Tibial nerve (tissue), 4 donors: ENCODE measurements around the gene YIPF2. TPM values are rescaled to one million over a fixed set of nuclear protein-coding genes. Genes with fewer than 3 reads are reported as not detected.

Experiments
- DNase-seq, 2 donors: peaks; one replicate each; pipeline ENCODE4 v3.0.0-alpha.2; 2019; ENCODE audit warnings: low spot score in 2 of 2
- H3K27ac ChIP-seq, 4 donors: fragments of 200-600 bp; sonication (generic) in 3 of 4; one replicate each; pipeline ENCODE4 v1.5.1; 2017 to 2019; ENCODE audit warnings: mild to moderate bottlenecking in 1 of 4
- H3K27me3 ChIP-seq, 2 donors: fragments of 200-600 bp; sonication (generic) in 1 of 2; one replicate each; pipeline versions ENCODE4 v1.5.1 to v1.6.0; 2017 to 2019
- H3K36me3 ChIP-seq, 3 donors: fragments of 200-600 bp; sonication (generic); one replicate each; pipeline ENCODE4 v1.5.1; 2018 to 2019
- H3K4me1 ChIP-seq, 4 donors: fragments of 200-600 bp; sonication (generic) in 3 of 4; one replicate each; pipeline ENCODE4 v1.5.1; 2017 to 2019
- H3K4me3 ChIP-seq, 4 donors: fragments of 200-600 bp; sonication (generic) in 3 of 4; one replicate each; pipeline ENCODE4 v1.5.1; 2017 to 2019; ENCODE audit warnings: mild to moderate bottlenecking in 1 of 4, moderate library complexity in 1 of 4
- H3K9me3 ChIP-seq, 4 donors: fragments of 200-600 bp; sonication (generic) in 3 of 4; one replicate each; pipeline ENCODE4 v1.5.1; 2017 to 2019
- CTCF ChIP-seq, 5 experiments: fragments of 200-600 bp in 3 of 5; fragments of 450-650 bp in 2 of 5; sonication (generic) in 3 of 5; IDR thresholded peaks; one replicate each; pipeline ENCODE4 v1.5.1; 2016 to 2019; ENCODE audit warnings: antibody characterized with exemption in 5 of 5, mild to moderate bottlenecking in 3 of 5, moderate library complexity in 2 of 5
- EP300 ChIP-seq, 2 donors: sonication (generic); formaldehyde crosslinking; IDR thresholded peaks; one replicate each; pipeline ENCODE4 v1.6.1; 2017; ENCODE audit warnings: antibody characterized with exemption in 2 of 2, mild to moderate bottlenecking in 1 of 2
- POLR2A ChIP-seq, 2 donors: fragments of 450-650 bp; IDR thresholded peaks; one replicate each; pipeline ENCODE4 v1.6.1; 2017; ENCODE audit warnings: antibody characterized with exemption in 2 of 2, mild to moderate bottlenecking in 2 of 2, moderate library complexity in 2 of 2
- WGBS, 2 donors: methylation state at CpG; one replicate each; pipeline ENCODE4 v1.1.5; 2018; 5-methylcytosine and 5-hydroxymethylcytosine counted together
- total RNA-seq, 4 donors: library from RNA; depleted of rRNA; stranded (reverse); fragments of >200 nt; gene quantifications; one replicate each; pipeline ENCODE4 v1.1.0, GENCODE V29; 2016

Gene YIPF2
- total RNA-seq, 4 donors from 2014 or later: 50.0 to 69.3 (median 56.4) TPM

DNA sequence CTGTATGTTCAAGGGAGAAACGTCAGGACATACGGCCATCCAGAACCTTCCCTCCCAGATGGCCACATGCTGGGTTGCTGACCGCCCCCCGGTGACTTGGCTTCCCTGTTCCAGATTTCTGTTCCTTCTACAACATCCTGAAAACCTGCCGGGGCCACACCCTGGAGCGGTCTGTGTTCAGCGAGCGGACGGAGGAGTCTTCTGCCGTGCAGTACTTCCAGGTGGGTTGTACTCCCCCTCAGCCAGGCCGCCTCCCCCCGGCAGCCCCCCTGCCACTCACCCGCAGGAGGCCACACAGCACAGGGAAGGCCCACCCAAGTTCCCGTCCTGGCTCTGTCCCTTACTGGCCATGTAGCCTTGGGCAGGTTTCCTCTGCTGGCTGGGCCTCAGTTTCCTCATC lies 20.5 kb downstream of the YIPF2 start:
- peaks cover 0 to 66% (median 28%) of the 10 kb centered on the region in 3 donors for H3K36me3 ChIP-seq

GRCh38 chr19:10899151-10899653 lies 29.2 kb downstream of the YIPF2 start:
- H3K4me1 ChIP-seq: peaks cover 0 to 45% (median 11%) of the 10 kb centered on the region in 4 donors
- 69 to 89% methylated on average over 7 to 10 of the region's 10 CpGs for WGBS, 2 donors
- H3K4me3 ChIP-seq: no peak overlapping the region
- H3K27ac ChIP-seq: peak overlapping the region in 1 of 4 donors; percentile 21
- H3K36me3 ChIP-seq: peaks cover 0 to under 1% (median 0%) of the 10 kb centered on the region in 3 donors
- no peak for DNase-seq
- no peaks in the 10 kb centered on the region for H3K27me3 ChIP-seq
- H3K9me3 ChIP-seq: no peaks in the 10 kb centered on the region
- TF ChIP-seq EP300 (IDR thresholded peaks at IDR 0.05) (no peak), CTCF (IDR thresholded peaks at IDR 0.05) (no peak), POLR2A (IDR thresholded peaks at IDR 0.05) (no peak)

More for the DNA sequence above, 20.5 kb downstream of the YIPF2 start:
- TF ChIP-seq CTCF (IDR thresholded peaks at IDR 0.05): no peak
- TF ChIP-seq POLR2A (IDR thresholded peaks at IDR 0.05): no peak
- no peak for TF ChIP-seq EP300 (IDR thresholded peaks at IDR 0.05)
- H3K9me3 ChIP-seq: no peaks in the 10 kb centered on the region
- no peaks in the 10 kb centered on the region for H3K27me3 ChIP-seq
- no peak for DNase-seq
- H3K4me1 ChIP-seq: no peaks in the 10 kb centered on the region
- no peak overlapping the region for H3K4me3 ChIP-seq
- no peak overlapping the region for H3K27ac ChIP-seq
- WGBS, 2 donors: 82 to 93% methylated on average over 13 to 14 of the region's 14 CpGs

DNA sequence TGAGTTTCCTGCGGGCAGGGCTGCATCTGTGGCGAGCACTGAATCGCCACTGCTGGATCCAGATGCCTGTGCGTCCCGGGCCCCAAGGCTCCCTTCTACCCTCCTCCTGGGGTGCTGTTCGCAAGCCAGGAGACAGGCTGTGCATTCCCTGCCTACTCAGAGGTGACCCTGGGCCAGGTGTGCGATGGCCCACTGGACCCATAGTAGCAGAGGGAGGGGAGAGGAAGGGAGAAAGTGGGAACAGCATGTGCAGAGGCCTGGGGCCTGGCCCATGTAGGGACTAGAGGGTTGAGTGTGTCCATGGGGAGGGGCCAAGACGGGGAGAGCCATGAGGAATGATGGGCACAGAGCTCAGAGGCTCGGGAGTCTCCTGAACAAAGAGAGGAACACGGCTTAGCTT lies 29.8 kb downstream of the YIPF2 start:
- no peaks in the 10 kb centered on the region for H3K27me3 ChIP-seq
- H3K9me3 ChIP-seq: no peaks in the 10 kb centered on the region
- H3K4me3 ChIP-seq: no peak overlapping the region
- no peak overlapping the region for H3K27ac ChIP-seq
- WGBS, 2 donors: 68 to 76% methylated on average over 10 of the region's 10 CpGs
- no peaks in the 10 kb centered on the region for H3K36me3 ChIP-seq
- DNase-seq: no peak
- H3K4me1 ChIP-seq: peaks cover 0 to 51% (median 11%) of the 10 kb centered on the region in 4 donors
- no peak for TF ChIP-seq EP300 (IDR thresholded peaks at IDR 0.05)
- TF ChIP-seq POLR2A (IDR thresholded peaks at IDR 0.05): no peak
- TF ChIP-seq CTCF (IDR thresholded peaks at IDR 0.05): no peak

DNA sequence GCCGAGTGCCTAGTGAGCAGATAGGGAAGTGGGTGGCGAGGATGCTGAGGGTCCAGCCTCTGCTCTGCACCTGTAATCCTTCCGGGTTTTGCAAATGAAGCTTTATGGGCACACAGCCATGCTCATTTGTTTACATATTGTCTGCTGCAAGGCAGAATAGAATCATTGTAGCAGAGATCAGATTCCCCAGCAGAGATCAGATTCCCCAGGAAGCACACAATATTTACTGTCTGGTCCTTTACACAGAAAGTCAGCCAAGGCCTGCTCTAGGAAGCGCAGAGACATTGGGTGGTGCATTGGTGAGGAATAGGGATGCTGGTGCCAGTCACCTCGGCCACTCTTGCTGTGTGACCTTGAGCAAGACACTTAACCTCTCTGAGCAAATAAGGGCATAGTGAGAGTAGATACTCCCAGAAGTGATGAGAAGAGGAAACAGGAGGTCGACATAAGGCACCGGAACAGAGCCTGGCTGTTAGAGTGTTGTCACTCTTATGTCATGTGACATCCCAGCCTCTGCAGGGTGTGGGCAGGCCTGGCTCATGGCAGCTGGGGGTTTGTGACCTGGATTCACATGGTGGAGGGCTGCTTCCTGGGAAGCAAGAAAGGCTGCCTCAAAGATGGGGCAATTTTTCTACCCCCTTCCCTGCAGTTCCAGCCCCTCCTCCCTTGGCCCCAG lies 31.4 kb downstream of the YIPF2 start:
- Histone ChIP-seq H3K4me3 (no peak overlapping the region), H3K27ac (peak overlapping the region in 1 of 4 donors; percentile 24), H3K36me3 (no peaks in the 10 kb centered on the region), H3K9me3 (no peaks in the 10 kb centered on the region), H3K27me3 (no peaks in the 10 kb centered on the region), H3K4me1 (peaks cover 0 to 67% (median 12%) of the 10 kb centered on the region in 4 donors)
- no peak for TF ChIP-seq CTCF (IDR thresholded peaks at IDR 0.05)
- no peak for TF ChIP-seq POLR2A (IDR thresholded peaks at IDR 0.05)
- no peak for TF ChIP-seq EP300 (IDR thresholded peaks at IDR 0.05)
- WGBS, 2 donors: 42 to 51% methylated on average over 7 of the region's 7 CpGs
- no peak for DNase-seq

DNA sequence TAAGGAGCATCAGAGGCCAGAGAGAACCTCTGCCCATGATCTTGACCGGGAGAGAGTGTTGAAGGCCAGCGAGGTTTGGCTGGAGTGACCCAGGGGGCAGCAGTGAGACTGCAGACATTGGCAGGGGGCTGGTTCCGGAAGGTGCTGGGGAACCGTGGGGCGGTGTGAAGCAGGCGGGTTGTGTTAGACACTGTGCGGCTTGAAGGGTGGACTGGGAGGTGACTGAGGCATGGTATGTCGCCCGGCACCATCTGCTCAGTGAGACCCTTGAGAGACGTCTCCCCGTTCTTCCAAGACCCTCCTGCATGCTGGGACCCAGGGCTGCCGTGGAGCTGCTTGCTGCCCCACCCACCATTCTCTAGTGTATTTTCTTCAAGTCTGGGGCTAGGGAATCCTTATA lies 32.5 kb downstream of the YIPF2 start:
- no peak for DNase-seq
- no peaks in the 10 kb centered on the region for H3K36me3 ChIP-seq
- H3K4me1 ChIP-seq: peaks cover 0 to 77% (median 19%) of the 10 kb centered on the region in 4 donors
- WGBS, 2 donors: 47 to 74% methylated on average over 10 to 12 of the region's 12 CpGs
- no peak for TF ChIP-seq POLR2A (IDR thresholded peaks at IDR 0.05)
- no peak for TF ChIP-seq CTCF (IDR thresholded peaks at IDR 0.05)
- TF ChIP-seq EP300 (IDR thresholded peaks at IDR 0.05): no peak
- peak overlapping the region in 1 of 4 donors; percentile 24 for H3K27ac ChIP-seq
- no peaks in the 10 kb centered on the region for H3K9me3 ChIP-seq
- no peak overlapping the region for H3K4me3 ChIP-seq
- H3K27me3 ChIP-seq: no peaks in the 10 kb centered on the region
